Heart left ventricle (tissue), 13 donors: ENCODE data around the gene AXDND1.

Source experiments
- CTCF ChIP-seq, 12 donors: fragments of 200-600 bp; sonication (generic) in 4 of 12; IDR thresholded peaks; one replicate each; pipeline versions ENCODE4 v1.5.0 to v1.8.0; 2018 to 2022; ENCODE audit warnings: antibody characterized with exemption in 12 of 12, mild to moderate bottlenecking in 5 of 12
- POLR2A ChIP-seq, 2 donors: fragments of 450-650 bp; IDR thresholded peaks; one replicate each; pipeline ENCODE4 v1.6.1; 2017; ENCODE audit warnings: antibody characterized with exemption in 2 of 2, mild to moderate bottlenecking in 2 of 2, moderate library complexity in 2 of 2
- donor health status: ischemic (EF 13 %, LVEDD 7.1; RV severe dilation, severe dysfunction).
- donor health status: DM: no; HTN: yes; CAD: no.
- donor health status: DM: no; HTN: no; CAD: no.
- donor health status: ischemic (EF 25% LVEDD 6.9; RV normal size, moderate dysfunction).
- donor health status: ischemic (EF 25% LVEDD 5.7; RV mildly dilated, moderate dysfunction).
- donor health status: ischemic (EF 35%, LVEDD 5.7; RV mildly dilated, moderate dysfunction).
- donor health status: nonischemic (EF 11% LVEDD 7.7; RV severe dilation, severe dysfunction).
- donor health status: DM: yes; HTN: yes; CAD: no.
- donor health status: PGD.
- donor health status: ischemic (EF 29% LVEDD 5.4; RV normal size, mild dysfunction).
- donor health status: nonischemic (EF 23%, LVEDD 6.1; RV moderate dilation, normal function).

- TF ChIP-seq CTCF (IDR thresholded peaks at IDR 0.05) = no peak
- TF ChIP-seq POLR2A (IDR thresholded peaks at IDR 0.05) = no peak
These were observed 151.4 kb downstream of the AXDND1 start for GRCh38 chr1:179516976-179517705.
